CD4-positive, CD25-positive, alpha-beta regulatory T cell (primary cell): Measurements from ENCODE around the gene CAPN9. TPM values are rescaled to one million over a fixed set of nuclear protein-coding genes. Genes with fewer than 3 reads are reported as not detected.

Experiments
- ATAC-seq, 2 donors: fragments of 150-1000 bp; cut with Tn5 transposase; one replicate each; pipeline ENCODE4 v1.10.0; 2021; ENCODE audit warnings: low read depth in 2 of 2, moderate number of reproducible peaks in 2 of 2, moderate library complexity in 1 of 2
- DNase-seq, 3 donors: peaks; one replicate each; pipeline versions ENCODE4 v3.0.0 to v3.0.0-alpha.2; 2012 to 2022; ENCODE audit warnings: mixed read lengths in 1 of 3
- H3K27ac ChIP-seq: one replicate; pipeline ENCODE4 v1.7.0; 2013; ENCODE audit warnings: mild to moderate bottlenecking, low read length; ENCODE audit not compliant: insufficient read depth, poor library complexity, severe bottlenecking
- H3K27me3 ChIP-seq: one replicate; pipeline ENCODE4 v1.7.0; 2013; ENCODE audit warnings: low read length; ENCODE audit not compliant: control insufficient read depth, insufficient read depth
- H3K36me3 ChIP-seq: one replicate; pipeline ENCODE4 v1.7.0; 2013; ENCODE audit warnings: mild to moderate bottlenecking, low read length, moderate library complexity; ENCODE audit not compliant: control insufficient read depth, insufficient read depth
- H3K4me1 ChIP-seq: 2 replicates; pipeline ENCODE4 v1.7.0; 2013; ENCODE audit warnings: mild to moderate bottlenecking, low read length; ENCODE audit not compliant: insufficient read depth, control insufficient read depth, poor library complexity, severe bottlenecking
- H3K4me3 ChIP-seq: one replicate; pipeline ENCODE4 v1.7.0; 2013; ENCODE audit warnings: low read depth, mild to moderate bottlenecking, low read length, moderate library complexity
- H3K9me3 ChIP-seq, 2 experiments: 1 replicate in 1 of 2; 2 replicates in 1 of 2; pipeline ENCODE4 v1.7.0; 2013; ENCODE audit warnings: low read length in 2 of 2, mild to moderate bottlenecking in 1 of 2, moderate library complexity in 1 of 2; ENCODE audit not compliant: control insufficient read depth in 2 of 2
- H3K27ac Mint-ChIP-seq, 3 donors: one replicate each; pipeline ENCODE4 v1.8.0; 2020 to 2022; ENCODE audit warnings: mild to moderate bottlenecking in 3 of 3, mixed read lengths in 3 of 3, moderate library complexity in 2 of 3
- H3K27me3 Mint-ChIP-seq: one replicate; pipeline ENCODE4 v1.8.0; 2022; ENCODE audit warnings: mild to moderate bottlenecking, mixed read lengths
- H3K36me3 Mint-ChIP-seq: one replicate; pipeline ENCODE4 v1.8.0; 2020; ENCODE audit warnings: mixed read lengths
- H3K4me1 Mint-ChIP-seq, 4 donors: one replicate each; pipeline ENCODE4 v1.8.0; 2020 to 2022; ENCODE audit warnings: mixed read lengths in 4 of 4, mild to moderate bottlenecking in 1 of 4
- H3K4me3 Mint-ChIP-seq, 4 donors: one replicate each; pipeline ENCODE4 v1.8.0; 2020 to 2022; ENCODE audit warnings: mild to moderate bottlenecking in 4 of 4, mixed read lengths in 4 of 4, moderate library complexity in 3 of 4
- H3K9me3 Mint-ChIP-seq, 7 donors: one replicate each; pipeline ENCODE4 v1.8.0; 2020 to 2022; ENCODE audit warnings: mixed read lengths in 7 of 7, mild to moderate bottlenecking in 3 of 7, moderate library complexity in 2 of 7
- polyA plus RNA-seq, 4 donors: library from polyadenylated mRNA; unstranded; fragments of 300-500 nt; fragmentation: Illumina TruSeq; gene quantifications; one replicate each; pipeline ENCODE4 v1.2.3, GENCODE V29; 2021
- total RNA-seq: library from RNA; stranded (reverse); gene quantifications from one replicate; pipeline ENCODE4 v1.2.3, GENCODE V29; 2022

CAPN9 gene
- total and polyA plus RNA-seq, 5 donors from 2014 or later = not detected

- Histone ChIP-seq H3K4me1 (no peaks in the 10 kb centered on the region), H3K9me3 (no peaks in the 10 kb centered on the region), H3K27me3 (no peaks in the 10 kb centered on the region), H3K36me3 (no peaks in the 10 kb centered on the region), H3K4me3 (no peak overlapping the region), H3K27ac (no peak overlapping the region)
- DNase-seq (no peak), ATAC-seq (no peak)
- H3K4me3 Mint-ChIP-seq = peak overlapping the region in 1 of 4 donors; percentile 61
- peak overlapping the region in 1 of 3 donors; percentile 20 for H3K27ac Mint-ChIP-seq
- peaks cover 0 to 4% (median 1%) of the 10 kb centered on the region in 4 donors for H3K4me1 Mint-ChIP-seq
- no peaks in the 10 kb centered on the region for H3K36me3 Mint-ChIP-seq
- H3K27me3 Mint-ChIP-seq = no peaks in the 10 kb centered on the region
- H3K9me3 Mint-ChIP-seq = peaks cover 0 to 2% (median 0%) of the 10 kb centered on the region in 7 donors
Observed at GRCh38 chr1:230752407-230752806, 5.2 kb downstream of the CAPN9 start.

GRCh38 chr1:230753191-230753585 lies 6.0 kb downstream of the CAPN9 start:
- H3K36me3 ChIP-seq = no peaks in the 10 kb centered on the region
- H3K9me3 ChIP-seq = no peaks in the 10 kb centered on the region
- H3K27ac Mint-ChIP-seq = peak overlapping the region in 1 of 3 donors; percentile 20
- H3K36me3 Mint-ChIP-seq = no peaks in the 10 kb centered on the region
- no peaks in the 10 kb centered on the region for H3K27me3 ChIP-seq
- no peaks in the 10 kb centered on the region for H3K4me1 ChIP-seq
- no peak overlapping the region for H3K27ac ChIP-seq
- no peak overlapping the region for H3K4me3 ChIP-seq
- H3K4me3 Mint-ChIP-seq = peak overlapping the region in 1 of 4 donors; percentile 67
- H3K27me3 Mint-ChIP-seq = no peaks in the 10 kb centered on the region
- H3K4me1 Mint-ChIP-seq = peaks cover 0 to 4% (median 1%) of the 10 kb centered on the region in 4 donors
- DNase-seq (no peak), ATAC-seq (no peak)
- H3K9me3 Mint-ChIP-seq = peaks cover 0 to 2% (median 0%) of the 10 kb centered on the region in 7 donors

- Mint-ChIP-seq H3K9me3 (peaks cover 0 to 2% (median 0%) of the 10 kb centered on the region in 7 donors), H3K4me3 (peak overlapping the region in 1 of 4 donors; percentile 67), H3K4me1 (peaks cover 0 to 4% (median 1%) of the 10 kb centered on the region in 4 donors), H3K27me3 (no peaks in the 10 kb centered on the region), H3K36me3 (no peaks in the 10 kb centered on the region), H3K27ac (no peak overlapping the region)
- H3K4me1 ChIP-seq = no peaks in the 10 kb centered on the region
- ATAC-seq (no peak), DNase-seq (peak in 2 of 3 donors; percentile 10 to 30)
- no peak overlapping the region for H3K27ac ChIP-seq
- H3K9me3 ChIP-seq = no peaks in the 10 kb centered on the region
- H3K4me3 ChIP-seq = no peak overlapping the region
- no peaks in the 10 kb centered on the region for H3K36me3 ChIP-seq
- H3K27me3 ChIP-seq = no peaks in the 10 kb centered on the region
Observed at GRCh38 chr1:230753586-230754251, 6.5 kb downstream of the CAPN9 start.

GRCh38 chr1:230754796-230755195 lies 7.6 kb downstream of the CAPN9 start:
- no peak overlapping the region for H3K4me3 Mint-ChIP-seq
- no peak overlapping the region for H3K27ac ChIP-seq
- H3K4me3 ChIP-seq = no peak overlapping the region
- H3K9me3 Mint-ChIP-seq = peaks cover 0 to 2% (median 0%) of the 10 kb centered on the region in 7 donors
- H3K27ac Mint-ChIP-seq = no peak overlapping the region
- no peaks in the 10 kb centered on the region for H3K27me3 Mint-ChIP-seq
- H3K4me1 ChIP-seq = no peaks in the 10 kb centered on the region
- DNase-seq (no peak), ATAC-seq (no peak)
- no peaks in the 10 kb centered on the region for H3K36me3 Mint-ChIP-seq
- H3K27me3 ChIP-seq = no peaks in the 10 kb centered on the region
- no peaks in the 10 kb centered on the region for H3K36me3 ChIP-seq
- peaks cover 0 to 4% (median 1%) of the 10 kb centered on the region in 4 donors for H3K4me1 Mint-ChIP-seq
- no peaks in the 10 kb centered on the region for H3K9me3 ChIP-seq

GRCh38 chr1:230757856-230758708 lies 10.9 kb downstream of the CAPN9 start:
- H3K9me3 ChIP-seq = no peaks in the 10 kb centered on the region
- H3K4me3 ChIP-seq = no peak overlapping the region
- peaks cover 1% of the 10 kb centered on the region for H3K27me3 ChIP-seq
- Mint-ChIP-seq H3K4me1 (peaks cover 0 to 4% (median 0%) of the 10 kb centered on the region in 4 donors), H3K9me3 (peaks cover 0 to 2% (median 0%) of the 10 kb centered on the region in 7 donors), H3K4me3 (no peak overlapping the region), H3K36me3 (no peaks in the 10 kb centered on the region), H3K27me3 (peaks cover 4% of the 10 kb centered on the region), H3K27ac (no peak overlapping the region)
- no peak for DNase-seq
- H3K36me3 ChIP-seq = no peaks in the 10 kb centered on the region
- H3K27ac ChIP-seq = no peak overlapping the region
- H3K4me1 ChIP-seq = no peaks in the 10 kb centered on the region
- ATAC-seq = no peak

GRCh38 chr1:230758709-230759368 lies 11.7 kb downstream of the CAPN9 start:
- peaks cover 4% of the 10 kb centered on the region for H3K27me3 Mint-ChIP-seq

GRCh38 chr1:230759369-230760065 lies 12.3 kb downstream of the CAPN9 start:
- ATAC-seq (no peak), DNase-seq (no peak)
- Histone ChIP-seq H3K27ac (no peak overlapping the region), H3K36me3 (no peaks in the 10 kb centered on the region), H3K4me1 (no peaks in the 10 kb centered on the region), H3K9me3 (no peaks in the 10 kb centered on the region), H3K4me3 (no peak overlapping the region), H3K27me3 (peaks cover 1% of the 10 kb centered on the region)
- Mint-ChIP-seq H3K4me1 (no peaks in the 10 kb centered on the region), H3K27me3 (peaks cover 4% of the 10 kb centered on the region), H3K4me3 (no peak overlapping the region), H3K36me3 (no peaks in the 10 kb centered on the region), H3K9me3 (peaks cover 0 to 2% (median 0%) of the 10 kb centered on the region in 7 donors), H3K27ac (no peak overlapping the region)

More at GRCh38 chr1:230758709-230759368, 11.7 kb downstream of the CAPN9 start:
- H3K9me3 Mint-ChIP-seq = peaks cover 0 to 2% (median 0%) of the 10 kb centered on the region in 7 donors
- H3K36me3 Mint-ChIP-seq = no peaks in the 10 kb centered on the region
- no peak overlapping the region for H3K4me3 ChIP-seq
- no peaks in the 10 kb centered on the region for H3K9me3 ChIP-seq
- H3K4me1 Mint-ChIP-seq = peaks cover 0 to 2% (median 0%) of the 10 kb centered on the region in 4 donors
- no peaks in the 10 kb centered on the region for H3K36me3 ChIP-seq
- DNase-seq = no peak
- H3K27ac Mint-ChIP-seq = peak overlapping the region in 1 of 3 donors; percentile 5
- no peak for ATAC-seq
- H3K4me1 ChIP-seq = no peaks in the 10 kb centered on the region
- no peak overlapping the region for H3K27ac ChIP-seq
- H3K4me3 Mint-ChIP-seq = no peak overlapping the region
- peaks cover 1% of the 10 kb centered on the region for H3K27me3 ChIP-seq
